GM18909 (cell line): ENCODE measurements around the gene IGF2R.

Source experiments
- ATAC-seq: cut with Tn5 transposase; IDR thresholded peaks from one replicate; pipeline ENCODE4 v1.9.1; 2021; ENCODE audit warnings: mild to moderate bottlenecking; ENCODE audit not compliant: unreplicated experiment, poor library complexity

The IGF2R gene

GRCh38 chr6:160013987-160014868, 45.3 kb downstream of the IGF2R start:
- no peak for ATAC-seq

DNA sequence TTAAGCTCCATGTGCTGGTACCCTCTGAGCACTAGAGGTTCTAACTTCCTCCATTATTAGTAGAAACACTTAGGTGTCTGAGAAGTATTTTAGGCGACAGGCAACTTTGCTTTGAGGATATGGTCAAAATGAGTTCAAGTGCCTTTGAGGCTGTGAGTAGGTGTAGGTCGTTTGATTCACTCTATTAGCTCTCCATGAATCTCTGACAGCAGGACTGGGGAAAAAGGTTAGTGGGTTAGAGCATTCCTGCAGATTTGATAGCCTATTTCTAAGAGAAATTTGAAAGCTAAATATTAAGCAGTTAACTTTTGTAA, 45.9 kb downstream of the IGF2R start:
- no peak for ATAC-seq

- ATAC-seq = no peak
These were observed 47.1 kb downstream of the IGF2R start for GRCh38 chr6:160015778-160016684.

- no peak for ATAC-seq
These were observed 53.2 kb downstream of the IGF2R start for GRCh38 chr6:160022101-160022500.

- no peak for ATAC-seq
These were observed 53.9 kb downstream of the IGF2R start for GRCh38 chr6:160022793-160023192.

- no peak for ATAC-seq
These were observed 55.3 kb downstream of the IGF2R start for GRCh38 chr6:160024152-160024551.

GRCh38 chr6:160027076-160027475, 58.2 kb downstream of the IGF2R start:
- no peak for ATAC-seq

DNA sequence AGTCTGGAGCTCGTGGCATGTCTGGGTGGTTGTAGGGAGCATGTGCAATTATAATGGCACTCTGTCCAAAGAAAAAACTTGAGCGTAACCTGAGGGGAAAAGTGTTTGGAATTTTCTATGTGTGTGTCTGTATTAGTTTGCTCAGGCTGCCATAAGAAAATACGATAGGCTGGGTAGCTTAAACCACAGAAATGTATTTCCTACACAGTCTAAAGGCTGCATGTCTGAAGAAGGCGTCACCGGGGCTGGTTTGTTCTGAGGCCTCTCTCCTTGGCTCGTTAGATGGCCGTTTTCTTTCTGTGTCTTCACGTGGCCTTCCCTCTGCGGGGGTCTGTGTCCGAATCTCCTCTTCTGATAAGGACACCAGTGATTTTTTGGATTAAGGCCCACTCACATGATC, 59.0 kb downstream of the IGF2R start:
- no peak for ATAC-seq

DNA sequence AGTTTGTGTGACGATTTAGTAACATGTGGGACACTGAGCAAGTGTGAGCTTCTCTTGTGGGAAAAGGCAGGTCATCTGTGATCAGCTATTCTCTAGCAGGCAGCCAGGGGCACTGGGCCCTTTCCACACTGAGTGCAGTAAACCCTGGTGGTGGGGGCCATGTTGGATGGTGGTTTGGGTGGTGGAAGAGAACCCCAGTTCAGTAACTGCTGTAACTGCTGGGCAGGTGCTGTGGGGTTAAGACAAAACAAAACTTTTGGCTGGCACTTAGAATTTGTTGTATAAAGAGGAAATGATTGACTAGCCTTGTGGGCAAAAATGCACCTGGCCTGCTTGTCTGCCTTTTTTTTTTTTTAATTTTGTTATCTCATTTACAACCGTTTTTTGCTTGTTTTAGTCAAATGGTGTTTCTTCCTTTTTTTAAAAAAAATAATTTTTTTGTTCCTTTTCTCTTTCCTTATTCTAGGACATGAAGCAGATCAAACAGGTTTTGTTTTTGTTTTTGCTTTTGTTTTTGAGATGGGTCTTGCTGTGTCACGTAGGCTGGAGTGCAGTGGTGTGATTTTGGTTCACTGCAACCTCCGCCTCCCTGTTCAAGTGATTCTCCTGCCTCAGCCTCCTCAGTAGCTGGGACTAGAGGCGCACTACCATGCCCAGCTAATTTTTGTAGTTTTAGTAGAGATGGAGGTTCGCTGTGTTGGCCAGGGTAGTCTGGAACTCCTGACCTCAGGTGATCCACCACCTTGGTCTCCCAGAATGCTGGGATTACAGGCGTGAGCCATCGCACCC, 59.8 kb downstream of the IGF2R start:
- peak; percentile 90 for ATAC-seq

- ATAC-seq = no peak
These were observed 60.6 kb downstream of the IGF2R start for GRCh38 chr6:160029525-160029924.

DNA sequence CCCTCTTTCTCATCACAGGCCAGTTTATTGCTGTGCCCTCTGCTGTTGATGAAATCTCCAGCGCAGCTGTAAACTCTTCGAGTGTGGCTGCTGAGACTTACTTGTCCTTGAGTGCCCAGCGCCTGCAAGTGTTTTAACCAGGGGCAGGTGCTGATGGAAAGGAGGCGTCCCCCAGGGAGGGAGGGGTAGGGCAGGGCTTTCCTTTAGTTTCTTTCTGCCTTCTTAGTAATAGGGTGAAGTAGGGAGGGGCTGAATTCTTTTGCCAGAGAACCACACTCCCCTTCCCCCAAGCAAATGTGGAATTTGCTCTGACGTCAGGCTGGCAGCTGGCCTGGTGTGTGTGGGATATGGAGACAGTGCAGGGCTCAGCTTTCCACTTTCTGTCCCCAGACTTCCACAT, 61.2 kb downstream of the IGF2R start:
- no peak for ATAC-seq

- no peak for ATAC-seq
These were observed 62.6 kb downstream of the IGF2R start for GRCh38 chr6:160031442-160031841.

DNA sequence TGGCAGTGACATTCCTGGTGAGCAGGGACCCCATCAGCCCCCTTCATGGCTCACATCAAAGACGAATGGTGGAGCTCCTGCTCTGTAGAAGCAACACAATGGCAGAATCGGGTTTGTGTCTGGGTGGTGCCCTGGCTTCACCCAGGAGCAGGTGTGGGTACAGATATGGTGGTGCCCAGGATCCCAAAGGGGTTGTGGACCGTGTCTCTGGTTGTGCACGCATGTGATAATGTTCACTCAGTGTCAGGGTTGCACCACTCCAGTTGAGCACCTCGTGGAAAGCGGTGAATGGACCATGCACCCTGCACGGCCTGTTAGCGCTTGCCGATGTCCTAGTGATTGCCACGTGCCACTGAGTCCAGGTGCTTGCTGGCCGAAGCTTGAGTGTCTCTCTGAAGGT, 63.0 kb downstream of the IGF2R start:
- ATAC-seq = no peak

DNA sequence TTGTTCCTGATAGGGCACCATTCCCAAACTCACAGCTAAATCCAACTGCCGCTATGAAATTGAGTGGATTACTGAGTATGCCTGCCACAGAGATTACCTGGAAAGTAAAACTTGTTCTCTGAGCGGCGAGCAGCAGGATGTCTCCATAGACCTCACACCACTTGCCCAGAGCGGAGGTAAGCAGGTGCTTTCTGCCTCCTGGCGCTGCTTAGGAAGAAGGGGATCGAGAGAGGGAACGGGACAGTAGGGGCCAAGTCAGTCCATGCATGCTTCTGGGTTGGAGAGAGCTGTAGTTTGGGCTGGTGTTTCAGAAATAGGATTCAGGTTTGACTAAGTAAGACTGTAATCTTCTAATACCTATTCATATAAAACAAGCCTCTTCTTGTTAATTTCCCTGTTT, 63.7 kb downstream of the IGF2R start:
- no peak for ATAC-seq

DNA sequence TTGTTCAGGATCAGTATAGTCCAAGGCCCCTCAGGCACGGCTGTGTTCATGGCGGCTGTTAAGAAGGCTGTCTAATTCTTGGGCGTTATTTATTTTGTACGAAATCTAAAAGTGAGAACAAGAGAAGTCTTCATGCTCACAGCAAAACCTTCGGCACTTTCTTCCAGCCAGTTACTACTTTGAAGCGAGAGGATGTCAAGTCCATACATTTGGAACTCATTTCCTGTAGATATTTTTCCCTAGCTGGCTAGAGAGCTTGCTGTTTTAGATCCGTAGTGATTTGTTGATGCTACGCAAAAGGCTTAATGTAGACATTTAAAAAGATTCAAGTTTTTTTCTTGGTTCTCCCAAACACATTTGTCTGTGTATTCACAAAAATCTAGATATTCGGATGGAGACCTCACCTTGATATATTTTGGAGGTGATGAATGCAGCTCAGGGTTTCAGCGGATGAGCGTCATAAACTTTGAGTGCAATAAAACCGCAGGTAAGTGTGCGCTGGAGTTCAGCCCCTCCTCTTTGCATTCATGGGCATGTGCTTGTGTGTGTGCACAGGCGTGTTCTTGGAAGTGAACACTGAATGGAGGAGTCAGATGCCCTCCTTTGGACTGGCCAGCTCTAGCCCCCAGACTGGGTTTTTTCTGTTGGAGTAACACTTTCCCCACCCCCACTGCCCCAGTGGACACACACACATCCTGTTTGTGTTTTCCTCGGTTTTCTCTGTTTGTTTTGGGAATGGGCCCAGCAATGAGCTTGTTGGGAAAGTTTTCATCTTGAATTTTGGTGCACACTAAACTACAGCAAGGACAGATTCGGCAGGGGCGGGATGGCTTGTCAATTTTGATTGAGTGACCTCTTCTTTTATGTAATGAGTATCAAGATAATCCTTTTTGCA, 65.4 kb downstream of the IGF2R start:
- no peak for ATAC-seq

GRCh38 chr6:160035241-160035640, 66.4 kb downstream of the IGF2R start:
- no peak for ATAC-seq

- ATAC-seq = no peak
These were observed 66.9 kb downstream of the IGF2R start for GRCh38 chr6:160035693-160036330.

DNA sequence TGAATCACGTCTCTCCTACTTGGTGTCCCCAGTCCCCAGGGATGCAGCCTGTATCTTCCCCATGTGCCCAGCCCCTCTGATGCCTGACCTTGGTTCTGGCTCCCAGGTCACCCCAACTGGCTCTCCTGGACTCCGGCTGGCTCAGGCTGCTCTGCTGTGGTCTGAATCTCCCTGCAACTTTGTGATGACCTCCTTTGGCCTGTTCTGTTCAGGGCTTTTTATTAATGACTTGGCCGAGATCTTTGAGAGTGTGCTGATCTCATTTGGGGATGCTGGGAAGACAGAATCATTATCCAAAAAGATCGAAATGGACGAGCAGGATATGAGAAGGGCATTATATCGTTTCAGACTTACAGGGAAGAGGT, 67.4 kb downstream of the IGF2R start:
- no peak for ATAC-seq

- ATAC-seq = no peak
These were observed 67.9 kb downstream of the IGF2R start for GRCh38 chr6:160036790-160037206.
